Right renal cortex interstitium (tissue), 3 donors: Measurements from ENCODE around the gene BCO1. TPM values are rescaled to one million over a fixed set of nuclear protein-coding genes. Genes with fewer than 3 reads are reported as not detected.
A peak's percentile ranks its signal among the peaks of the same experiment; 100 is the strongest.

Experiments
- DNase-seq, 3 donors: peaks; one replicate each; pipeline ENCODE4 v3.0.0-alpha.2; 2013; ENCODE audit warnings: low read depth in 3 of 3, low spot score in 2 of 3
- polyA plus RNA-seq, 3 donors: library from polyadenylated mRNA; unstranded; fragments of 120-200 nt; gene quantifications; one replicate each; pipeline ENCODE4 v1.2.1, GENCODE V29; 2013; ENCODE audit not compliant: insufficient read length in 3 of 3

Gene BCO1
- polyA plus RNA-seq, 3 donors, result 2.5 to 2.6 (median 2.5) TPM

- no peak for DNase-seq
Measured at GRCh38 chr16:81229811-81230210, 8.7 kb upstream of the BCO1 start.

GRCh38 chr16:81231014-81231413, 7.5 kb upstream of the BCO1 start:
- DNase-seq, result no peak

GRCh38 chr16:81232740-81233367, 5.6 kb upstream of the BCO1 start:
- DNase-seq, result no peak

GRCh38 chr16:81237282-81237681, 1.2 kb upstream of the BCO1 start:
- no peak for DNase-seq

- no peak for DNase-seq
Measured at GRCh38 chr16:81237942-81238295, 570 bp upstream of the BCO1 start.

GRCh38 chr16:81239367-81240121, 1.1 kb downstream of the BCO1 start:
- DNase-seq, result no peak

- no peak for DNase-seq
Measured at GRCh38 chr16:81241706-81242105, 3.2 kb downstream of the BCO1 start.

- no peak for DNase-seq
Measured at GRCh38 chr16:81242977-81243618, 4.6 kb downstream of the BCO1 start.

GRCh38 chr16:81243942-81244341, 5.5 kb downstream of the BCO1 start:
- DNase-seq, result no peak

- no peak for DNase-seq
Measured at GRCh38 chr16:81251871-81252270, 13.4 kb downstream of the BCO1 start.

GRCh38 chr16:81253141-81253540, 14.7 kb downstream of the BCO1 start:
- no peak for DNase-seq

- DNase-seq, result no peak
Measured at GRCh38 chr16:81254922-81255526, 16.5 kb downstream of the BCO1 start.

GRCh38 chr16:81259916-81260315, 21.4 kb downstream of the BCO1 start:
- DNase-seq, result no peak

GRCh38 chr16:81261049-81261648, 22.7 kb downstream of the BCO1 start:
- no peak for DNase-seq

GRCh38 chr16:81263470-81264220, 25.2 kb downstream of the BCO1 start:
- peak; percentile 58 to 68 (median 64) for DNase-seq

- no peak for DNase-seq
Measured at GRCh38 chr16:81264386-81264785, 25.9 kb downstream of the BCO1 start.

- no peak for DNase-seq
Measured at GRCh38 chr16:81265052-81265451, 26.6 kb downstream of the BCO1 start.

- DNase-seq, result no peak
Measured at GRCh38 chr16:81265658-81266451, 27.4 kb downstream of the BCO1 start.

- no peak for DNase-seq
Measured at GRCh38 chr16:81266680-81267095, 28.2 kb downstream of the BCO1 start.

GRCh38 chr16:81268509-81268908, 30.0 kb downstream of the BCO1 start:
- DNase-seq, result no peak
